DOHH2 (cell line): ENCODE results near the gene TMEM131.

Experiments
- EZH2phosphoT487 ChIP-seq: fragments of 200-600 bp; sonication (generic); IDR thresholded peaks from 2 replicates; pipeline ENCODE4 v1.6.1; 2017; ENCODE audit warnings: borderline replicate concordance, mild to moderate bottlenecking, antibody characterized with exemption, low read length, moderate library complexity, mixed read lengths
- TF ChIP-seq, protein P1 (sequence below): fragments of 200-600 bp; sonication (generic); IDR thresholded peaks from one replicate; pipeline ENCODE4 v1.5.1; 2014; ENCODE audit warnings: antibody characterized with exemption, mild to moderate bottlenecking, low read depth, low read length; ENCODE audit not compliant: poor library complexity, severe bottlenecking

GRCh38 chr2:97775074-97775473 lies 220.7 kb downstream of the TMEM131 start:
- TF ChIP-seq, protein P1, sequence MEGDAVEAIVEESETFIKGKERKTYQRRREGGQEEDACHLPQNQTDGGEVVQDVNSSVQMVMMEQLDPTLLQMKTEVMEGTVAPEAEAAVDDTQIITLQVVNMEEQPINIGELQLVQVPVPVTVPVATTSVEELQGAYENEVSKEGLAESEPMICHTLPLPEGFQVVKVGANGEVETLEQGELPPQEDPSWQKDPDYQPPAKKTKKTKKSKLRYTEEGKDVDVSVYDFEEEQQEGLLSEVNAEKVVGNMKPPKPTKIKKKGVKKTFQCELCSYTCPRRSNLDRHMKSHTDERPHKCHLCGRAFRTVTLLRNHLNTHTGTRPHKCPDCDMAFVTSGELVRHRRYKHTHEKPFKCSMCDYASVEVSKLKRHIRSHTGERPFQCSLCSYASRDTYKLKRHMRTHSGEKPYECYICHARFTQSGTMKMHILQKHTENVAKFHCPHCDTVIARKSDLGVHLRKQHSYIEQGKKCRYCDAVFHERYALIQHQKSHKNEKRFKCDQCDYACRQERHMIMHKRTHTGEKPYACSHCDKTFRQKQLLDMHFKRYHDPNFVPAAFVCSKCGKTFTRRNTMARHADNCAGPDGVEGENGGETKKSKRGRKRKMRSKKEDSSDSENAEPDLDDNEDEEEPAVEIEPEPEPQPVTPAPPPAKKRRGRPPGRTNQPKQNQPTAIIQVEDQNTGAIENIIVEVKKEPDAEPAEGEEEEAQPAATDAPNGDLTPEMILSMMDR: no peak
- TF ChIP-seq EZH2phosphoT487: no peak
